H4 (cell line): ENCODE results near the gene IL1A. TPM values are rescaled to one million over a fixed set of nuclear protein-coding genes. Genes with fewer than 3 reads are reported as not detected.

Source experiments
- DNase-seq: peaks from one replicate; pipeline ENCODE4 v3.0.0-alpha.2; 2015; ENCODE audit warnings: low spot score
- total RNA-seq: library from RNA; depleted of rRNA; stranded (reverse); fragments of >200 nt; shearing (Covaris generic); gene quantifications from 2 replicates; pipeline ENCODE4 v1.2.3, GENCODE V29; 2014

IL1A gene
- total RNA-seq, 1 experiment from 2014 or later = 0.06 TPM

DNA sequence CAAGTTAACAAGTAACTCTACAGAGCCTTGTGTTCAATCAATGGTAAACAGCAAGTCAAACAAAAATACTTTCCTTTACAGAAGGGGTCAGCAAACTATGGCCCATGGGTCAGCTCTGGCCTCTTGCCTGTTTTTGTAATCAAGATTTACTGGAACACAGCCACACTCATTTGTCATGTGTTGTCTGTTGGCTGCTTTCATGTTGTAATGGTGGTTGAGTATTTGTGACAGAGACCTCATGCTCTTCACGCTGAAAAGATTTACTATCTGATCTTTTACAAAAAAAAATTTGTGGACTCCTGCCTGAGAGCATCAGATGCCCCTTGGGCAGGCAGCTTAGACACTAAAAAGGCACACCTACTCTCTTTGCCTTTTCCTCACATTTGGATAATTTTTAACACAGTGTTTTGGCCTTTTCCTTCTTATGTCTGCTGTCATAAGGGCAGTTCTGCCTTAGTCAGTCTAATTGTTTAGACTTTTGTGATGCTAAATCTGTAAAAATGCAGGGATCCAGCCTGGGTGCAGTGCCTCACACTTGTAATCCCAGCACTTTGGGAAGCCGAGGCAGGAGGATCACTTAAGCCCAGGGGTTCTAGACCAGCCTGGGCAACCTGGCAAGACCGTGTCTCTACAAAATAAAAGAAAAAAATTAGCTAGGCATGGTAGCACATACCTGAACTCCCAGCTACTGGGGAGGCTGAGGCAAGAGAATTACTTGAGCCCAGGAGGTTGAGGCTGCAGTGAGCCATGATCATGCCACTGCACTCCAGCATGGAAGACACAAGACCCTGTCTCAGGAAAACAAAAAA, 34.0 kb upstream of the IL1A start:
- DNase-seq = no peak

DNA sequence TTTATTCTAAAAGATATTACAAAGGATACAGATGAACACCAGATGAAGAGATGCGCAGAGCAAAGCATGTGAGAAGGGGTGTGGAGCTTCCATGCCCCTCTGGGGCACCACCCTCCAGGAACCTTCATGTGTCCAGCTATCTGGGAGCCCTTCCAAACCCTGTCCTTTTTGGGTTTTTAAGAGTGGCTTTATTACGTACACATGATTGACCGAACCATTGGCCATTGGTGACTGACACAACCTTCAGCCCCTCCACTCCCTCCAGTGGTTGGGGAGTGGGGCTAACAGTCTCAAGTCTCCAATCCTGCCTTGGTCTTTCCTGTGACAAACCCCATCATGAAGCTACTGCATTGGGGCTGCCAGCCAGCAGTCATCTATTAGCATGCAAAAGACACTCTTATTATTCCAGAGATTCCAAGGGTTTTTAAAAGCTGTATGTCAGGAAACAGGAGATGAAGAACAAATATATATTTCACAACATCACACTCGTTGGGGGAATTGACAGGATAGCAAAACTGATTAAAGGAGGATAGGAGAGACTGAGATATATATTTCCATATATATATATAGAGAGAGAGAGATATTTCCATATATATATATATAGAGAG, 32.9 kb upstream of the IL1A start:
- DNase-seq = no peak

DNA sequence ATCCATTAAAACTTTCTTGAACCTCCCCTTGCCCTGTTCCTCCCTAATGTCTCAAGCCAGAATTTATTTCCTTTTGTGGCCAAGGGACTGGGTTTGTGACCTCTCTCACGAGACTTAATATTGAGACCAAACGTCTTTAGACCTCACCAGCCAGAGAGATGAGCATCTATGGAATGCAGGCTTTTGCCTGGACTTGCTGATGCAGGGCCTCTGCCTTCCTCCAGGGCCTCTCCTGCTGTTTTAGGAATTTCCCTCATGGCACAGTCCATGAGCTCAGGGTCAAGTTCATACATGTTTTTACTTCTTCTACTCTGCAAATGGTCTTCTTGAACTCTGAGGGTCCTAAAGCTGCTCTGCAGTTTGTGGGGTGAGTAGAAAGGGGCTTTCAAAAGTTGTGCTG, 30.0 kb upstream of the IL1A start:
- no peak for DNase-seq

DNA sequence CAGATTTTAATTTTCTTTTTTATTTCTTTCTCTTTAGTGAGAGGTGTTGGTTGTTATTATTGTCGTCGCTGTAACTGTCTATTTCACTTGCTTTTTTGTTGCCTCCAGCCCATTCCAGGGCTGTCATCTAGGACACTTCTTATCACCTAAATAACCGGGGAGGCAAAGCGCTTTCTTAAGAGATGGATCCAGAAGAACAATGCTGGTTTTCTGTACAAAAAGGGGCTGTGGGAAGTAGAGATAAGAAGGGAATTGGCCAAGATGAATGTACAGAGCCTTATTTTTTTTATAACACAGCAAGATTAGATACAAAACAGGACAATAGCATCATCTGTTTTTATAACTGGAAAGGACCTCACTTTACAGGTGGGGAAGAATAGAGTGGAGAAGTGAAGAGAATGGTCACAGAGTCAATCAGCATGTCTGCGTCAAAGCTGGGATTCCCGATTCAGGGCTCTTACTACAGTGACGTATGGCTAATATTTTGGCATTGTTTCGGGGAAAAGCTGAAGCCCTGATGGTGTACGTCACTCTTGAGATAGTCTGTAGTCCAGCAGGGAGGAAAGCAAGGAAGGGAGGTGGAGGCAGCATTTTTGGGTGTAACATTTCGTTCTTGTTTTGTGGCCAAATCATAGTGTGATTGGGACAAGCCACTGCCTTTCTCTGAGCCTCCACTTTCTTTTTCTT, 29.1 kb upstream of the IL1A start:
- no peak for DNase-seq

DNA sequence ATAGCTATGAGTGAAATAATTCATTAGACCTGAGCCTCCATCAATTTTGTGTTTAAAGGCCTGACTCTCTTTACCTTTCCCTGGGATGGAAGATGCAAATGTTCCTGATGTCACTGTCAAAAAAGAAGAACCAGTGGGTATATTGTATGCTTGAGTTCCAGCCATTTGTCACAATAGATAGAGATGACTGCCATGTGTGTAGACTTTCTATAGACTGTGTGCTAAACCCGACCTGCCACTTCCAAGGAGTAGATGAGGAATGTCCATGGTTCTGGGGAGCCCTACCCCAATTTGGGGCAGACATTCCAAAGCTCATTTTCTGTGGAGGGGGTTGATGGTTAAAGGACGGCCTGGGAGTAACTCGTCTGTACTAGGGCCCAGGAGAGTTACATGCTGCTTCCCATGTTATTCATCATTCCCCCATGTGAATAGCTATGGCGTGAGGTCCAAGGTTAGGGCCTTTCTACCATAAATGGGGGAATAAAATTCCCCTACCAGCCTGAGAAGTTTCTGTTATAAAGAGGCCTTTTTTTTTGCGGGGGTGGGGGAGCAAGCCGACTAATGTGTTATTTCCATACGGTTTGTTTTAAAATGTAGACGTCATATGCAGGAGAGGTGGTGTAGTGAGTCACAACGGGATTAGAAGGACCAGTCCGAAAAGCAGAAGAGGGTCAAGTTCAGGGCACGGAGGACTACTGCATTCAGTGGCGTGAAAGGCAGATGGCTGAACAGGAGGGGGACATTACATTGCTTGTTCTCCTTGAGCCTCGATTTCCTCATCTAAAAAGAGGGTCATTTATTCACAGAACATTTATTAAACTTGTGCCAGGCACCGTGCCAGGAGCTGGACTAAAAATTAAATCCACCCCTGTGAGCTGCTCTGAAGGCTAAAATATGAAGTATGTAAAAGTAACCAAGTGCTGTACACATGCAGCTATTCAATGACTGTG, 28.3 kb upstream of the IL1A start:
- DNase-seq = peak; percentile 58

DNA sequence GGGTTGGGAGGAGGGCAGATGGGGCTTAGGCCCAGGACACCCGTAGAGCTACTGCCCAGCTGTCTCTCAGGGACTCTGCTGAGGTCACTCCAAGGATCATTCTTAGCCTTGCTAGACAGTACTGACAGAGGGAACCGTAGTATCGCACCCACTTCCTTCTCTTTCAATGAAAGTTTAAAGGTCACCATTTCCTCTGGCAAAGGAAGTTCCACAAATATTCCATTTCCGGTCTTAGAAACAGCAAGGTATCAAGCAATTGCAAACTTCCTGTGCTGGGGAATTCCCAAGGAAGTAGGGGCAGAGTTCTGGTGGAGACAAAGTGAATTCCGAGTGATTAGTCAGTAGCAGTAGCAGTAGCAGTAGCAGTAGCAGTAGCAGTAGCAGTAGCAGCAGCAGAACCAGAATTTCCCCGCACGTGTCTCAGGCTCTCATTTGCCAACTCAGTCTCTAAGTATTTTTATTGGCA, 27.6 kb upstream of the IL1A start:
- peak; percentile 48 for DNase-seq

DNA sequence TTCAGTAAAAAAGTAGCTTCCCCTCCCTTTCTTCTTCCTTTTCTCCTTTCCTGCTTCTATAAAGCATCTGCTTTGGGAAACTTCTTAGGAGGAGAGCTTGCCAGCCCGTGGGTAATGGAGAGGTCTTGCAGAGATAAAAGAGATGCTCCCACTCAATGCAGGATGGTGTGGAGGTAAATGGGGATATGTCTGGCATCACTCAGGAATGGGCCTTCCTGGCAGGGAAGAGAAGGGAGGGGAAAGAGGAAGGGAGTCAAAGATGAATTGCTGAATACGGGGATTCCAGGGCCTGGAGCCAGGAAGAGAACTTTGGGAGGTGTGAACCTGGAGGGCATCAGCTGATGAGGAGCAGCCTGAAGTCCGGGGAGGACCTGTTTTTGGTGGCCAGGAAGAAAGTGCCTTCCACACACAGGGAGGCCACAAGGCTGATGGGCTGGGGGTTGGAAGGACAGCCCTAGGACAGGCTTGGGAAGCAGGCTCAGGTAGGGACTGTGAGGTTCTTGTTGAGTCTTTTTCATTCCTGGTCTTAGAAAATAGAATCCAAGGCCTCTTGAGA, 27.1 kb upstream of the IL1A start:
- DNase-seq = no peak

DNA sequence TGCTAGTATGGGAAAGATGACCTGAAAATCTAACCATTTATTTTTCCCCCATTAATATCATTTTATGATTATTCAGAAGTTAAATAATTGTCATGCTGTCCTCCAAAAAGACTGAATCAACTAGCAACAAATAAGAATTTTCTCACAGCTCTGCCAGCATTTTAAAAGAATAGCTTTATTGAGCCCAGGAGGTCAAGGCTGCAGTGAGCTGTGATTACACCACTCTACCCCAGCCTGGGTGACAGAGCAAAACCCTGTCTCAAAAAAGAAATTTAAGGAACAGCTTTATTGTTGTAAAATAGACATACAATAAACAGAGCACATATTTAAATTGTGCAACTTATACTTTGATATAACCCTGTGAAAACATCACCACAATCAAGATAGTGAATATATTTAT, 24.8 kb upstream of the IL1A start:
- no peak for DNase-seq

DNA sequence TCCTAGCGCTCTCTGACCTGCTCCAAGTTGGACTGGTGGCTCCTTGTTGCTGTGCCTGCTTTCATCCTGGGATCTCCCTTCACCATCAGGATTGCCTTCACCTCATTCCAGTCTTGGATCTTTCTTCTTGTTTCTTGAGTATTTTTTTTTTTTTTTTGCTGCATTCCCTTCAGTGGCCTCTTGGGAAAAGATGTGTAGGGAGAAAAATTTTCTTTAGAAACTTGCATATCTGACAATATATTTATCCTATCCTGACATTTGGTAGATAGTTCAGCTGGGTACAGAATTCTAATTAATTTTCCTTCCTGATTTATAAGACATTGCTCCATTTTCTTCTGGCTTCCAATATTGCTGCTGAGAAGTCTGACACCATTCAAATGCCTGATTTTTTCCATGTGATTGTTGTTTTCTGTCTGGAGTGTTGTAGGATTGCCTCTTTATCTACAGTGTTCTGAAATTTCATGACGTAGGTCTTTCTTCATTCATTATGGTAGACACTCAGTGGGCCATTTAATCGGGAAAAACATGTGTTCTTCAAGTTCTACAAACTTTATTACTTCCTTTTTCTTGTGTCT, 23.0 kb upstream of the IL1A start:
- no peak for DNase-seq

DNA sequence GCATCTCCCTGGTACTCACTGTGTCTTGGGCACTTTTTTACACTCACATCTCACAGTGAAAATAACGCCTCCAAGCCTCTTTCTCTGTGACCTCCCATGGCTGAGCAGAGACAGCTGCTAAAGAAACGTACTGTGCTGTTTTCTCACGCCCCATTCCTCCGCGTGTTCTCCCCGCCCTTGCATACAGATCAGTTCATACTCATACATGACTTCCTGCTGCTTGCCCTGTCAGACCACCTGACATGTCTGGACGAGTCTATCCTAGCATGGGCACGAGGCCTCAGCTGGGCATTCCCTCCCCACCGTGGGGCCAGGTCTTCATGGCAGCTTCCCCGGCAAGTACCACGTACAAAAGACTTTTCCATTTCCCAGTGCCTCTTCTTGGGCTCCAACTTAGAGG, 21.2 kb upstream of the IL1A start:
- DNase-seq = no peak

DNA sequence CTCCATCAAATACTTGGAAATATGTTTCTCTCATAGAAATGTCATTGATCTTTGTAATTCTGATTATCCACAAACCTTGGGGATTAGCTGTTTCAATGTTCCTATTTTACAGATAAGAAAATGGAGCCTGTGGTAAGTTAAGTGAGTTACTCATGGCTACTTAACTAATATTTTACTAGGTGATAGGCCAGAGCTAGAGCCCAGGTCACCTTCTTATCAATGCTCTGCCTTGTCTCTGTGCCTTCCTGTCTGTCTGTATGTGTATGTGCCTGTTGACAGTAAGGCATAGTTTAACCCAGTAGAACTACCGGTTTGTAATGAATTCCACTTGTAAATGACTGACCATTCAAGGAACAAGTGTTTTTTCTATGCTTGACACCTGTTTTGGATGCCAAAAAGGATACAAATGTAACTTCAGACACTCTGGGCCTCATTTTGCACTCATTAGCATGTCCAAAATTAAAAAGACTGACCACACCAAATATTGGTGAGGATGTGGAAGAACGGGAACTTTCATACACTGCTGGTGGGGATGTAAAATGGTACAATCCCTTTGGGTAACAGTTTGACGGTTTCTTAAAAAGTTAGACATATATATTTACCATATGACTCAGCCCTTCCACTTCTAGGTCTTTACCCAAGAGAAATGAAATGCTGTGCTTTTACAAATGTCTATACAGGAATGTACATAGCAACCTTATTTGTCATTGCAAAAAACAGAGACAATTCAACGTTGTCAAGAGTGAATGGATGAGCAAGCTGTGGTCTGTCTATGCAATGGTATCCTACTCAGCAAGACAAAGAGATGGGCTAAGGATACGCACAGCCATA, 19.6 kb upstream of the IL1A start:
- DNase-seq = no peak

DNA sequence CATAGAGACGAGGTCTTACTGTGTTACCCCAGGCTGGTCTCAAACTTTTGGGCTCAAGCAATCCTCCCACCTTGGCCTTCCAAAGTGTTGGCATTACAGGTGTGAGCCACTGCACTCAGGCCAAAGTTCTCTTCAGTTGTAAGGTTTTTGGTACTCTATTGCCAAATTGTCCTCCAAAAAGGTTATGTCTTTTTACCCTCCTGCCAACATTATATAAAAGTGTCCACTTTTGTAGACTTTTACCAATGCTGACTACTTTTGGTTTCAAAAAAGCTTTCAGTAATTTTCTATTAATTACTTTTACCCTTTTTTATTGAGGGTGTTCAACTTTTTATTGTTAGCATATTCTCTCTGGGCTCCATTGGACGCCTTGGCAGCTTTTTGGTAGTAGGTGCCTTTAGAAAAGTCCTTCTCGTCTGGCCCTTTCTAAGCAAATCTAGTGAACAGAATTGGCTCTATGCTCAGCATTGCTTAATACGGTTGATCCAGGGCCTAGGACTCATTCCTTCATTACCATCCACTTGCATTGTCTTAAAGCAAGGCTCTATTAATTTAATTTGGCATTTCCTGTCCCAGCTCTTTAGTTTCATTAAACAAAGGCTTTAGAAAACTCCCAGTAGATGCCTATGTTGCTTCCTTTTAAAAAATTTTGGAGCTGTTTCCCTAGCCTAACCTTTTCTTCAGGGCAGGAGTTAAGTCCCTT, 16.7 kb upstream of the IL1A start:
- no peak for DNase-seq

DNA sequence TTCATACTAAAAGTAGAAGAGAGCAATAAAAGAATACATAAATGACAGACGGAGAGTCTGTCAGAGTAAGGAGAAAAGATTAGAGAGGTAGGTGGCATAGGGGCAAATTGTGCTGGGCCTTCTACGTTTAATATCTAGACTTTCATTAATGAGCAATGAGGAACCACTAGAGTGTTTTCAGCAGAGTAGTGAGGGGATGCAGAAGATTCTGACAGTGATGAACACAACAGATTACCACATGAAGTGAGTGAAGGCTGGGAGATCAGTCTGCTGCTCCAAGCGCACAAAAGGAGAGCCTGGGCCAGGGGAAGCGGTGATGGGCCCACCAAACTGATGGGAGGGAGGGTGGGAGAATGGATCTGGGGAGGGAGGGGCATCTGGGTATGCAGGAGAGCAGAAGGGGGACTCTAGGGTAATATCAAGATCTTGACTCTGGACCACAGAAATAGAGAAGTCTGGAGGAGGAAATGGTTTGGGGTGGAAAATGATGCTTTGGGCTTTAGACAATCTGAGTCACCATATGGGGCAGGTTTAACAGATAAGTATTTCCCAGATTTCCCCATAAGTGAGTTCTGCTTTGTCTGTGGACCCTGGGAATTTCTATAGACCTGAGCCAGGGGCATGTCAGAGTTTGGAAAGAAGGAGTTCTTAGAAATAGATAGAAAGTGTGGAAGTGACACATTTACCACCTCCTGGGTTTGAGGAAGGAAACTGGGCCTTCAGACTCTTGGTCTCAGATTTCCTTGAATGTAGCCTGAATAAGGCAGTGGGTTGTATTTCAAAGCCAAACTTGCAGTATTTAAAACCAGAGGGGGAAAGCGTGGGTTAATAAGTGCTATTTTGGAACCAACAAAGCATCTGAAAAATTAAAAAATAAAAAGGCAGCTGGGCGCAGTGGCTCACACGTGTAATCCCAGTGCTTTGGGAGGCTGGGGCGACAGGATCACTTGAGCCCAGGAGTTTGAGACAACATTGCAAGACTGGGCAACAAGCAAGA, 15.0 kb upstream of the IL1A start:
- no peak for DNase-seq

DNA sequence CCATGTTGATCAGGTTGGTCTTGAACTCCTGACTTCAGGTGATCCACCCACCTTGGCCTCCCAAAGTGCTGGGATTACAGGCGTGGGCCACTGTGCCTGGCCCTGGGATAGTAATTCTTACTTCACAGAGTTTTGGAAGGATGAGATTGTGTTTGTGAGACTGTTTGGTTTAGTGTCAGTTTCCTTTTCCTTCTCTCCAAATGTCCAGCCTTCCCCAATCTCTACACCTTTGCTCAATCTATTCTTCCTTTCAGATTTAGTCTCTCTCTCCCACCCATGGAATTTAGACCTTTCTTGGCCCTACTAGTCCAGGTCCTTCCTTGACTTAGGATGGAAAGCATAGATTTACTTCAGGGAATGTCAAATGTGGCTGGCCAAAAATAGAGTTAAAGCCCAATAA, 12.2 kb upstream of the IL1A start:
- DNase-seq = no peak

DNA sequence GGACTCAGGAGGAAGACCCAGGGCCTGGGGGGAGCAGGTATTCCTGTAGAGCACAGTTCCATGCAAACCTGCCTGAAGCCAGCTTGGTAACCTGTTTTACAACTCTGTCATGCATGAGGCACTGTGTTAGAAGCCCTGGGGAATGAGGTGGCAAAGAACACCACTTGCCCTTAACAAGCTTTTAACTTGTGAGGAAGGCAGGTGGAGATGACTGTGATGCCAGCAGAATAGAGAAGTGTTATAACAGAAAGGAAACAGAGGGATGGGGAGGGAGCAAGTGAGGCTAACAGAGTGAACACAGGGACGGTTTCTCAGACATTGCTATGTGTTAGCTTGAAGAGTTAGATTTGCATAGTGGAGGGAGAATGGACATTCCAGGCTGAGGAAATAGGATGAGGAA, 11.5 kb upstream of the IL1A start:
- DNase-seq = no peak

DNA sequence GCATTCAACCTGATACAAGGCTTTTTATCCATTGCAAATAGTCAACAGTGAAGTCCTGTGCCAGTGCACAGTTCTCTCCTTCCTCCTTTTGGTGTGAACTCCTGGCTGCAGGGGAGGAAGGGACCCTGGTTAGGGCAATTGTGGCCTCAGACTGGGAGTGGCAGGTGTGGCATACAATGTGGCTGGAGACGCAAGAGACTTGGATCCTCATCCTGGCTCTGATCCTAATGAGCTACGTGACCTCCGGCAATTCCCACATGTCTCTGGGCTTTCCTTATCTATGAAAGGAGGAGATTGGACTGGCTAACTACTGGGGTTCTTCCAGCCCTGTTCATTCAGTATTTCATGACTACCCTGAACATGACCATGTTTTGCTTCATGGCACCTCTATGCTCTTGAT, 10.5 kb upstream of the IL1A start:
- no peak for DNase-seq

DNA sequence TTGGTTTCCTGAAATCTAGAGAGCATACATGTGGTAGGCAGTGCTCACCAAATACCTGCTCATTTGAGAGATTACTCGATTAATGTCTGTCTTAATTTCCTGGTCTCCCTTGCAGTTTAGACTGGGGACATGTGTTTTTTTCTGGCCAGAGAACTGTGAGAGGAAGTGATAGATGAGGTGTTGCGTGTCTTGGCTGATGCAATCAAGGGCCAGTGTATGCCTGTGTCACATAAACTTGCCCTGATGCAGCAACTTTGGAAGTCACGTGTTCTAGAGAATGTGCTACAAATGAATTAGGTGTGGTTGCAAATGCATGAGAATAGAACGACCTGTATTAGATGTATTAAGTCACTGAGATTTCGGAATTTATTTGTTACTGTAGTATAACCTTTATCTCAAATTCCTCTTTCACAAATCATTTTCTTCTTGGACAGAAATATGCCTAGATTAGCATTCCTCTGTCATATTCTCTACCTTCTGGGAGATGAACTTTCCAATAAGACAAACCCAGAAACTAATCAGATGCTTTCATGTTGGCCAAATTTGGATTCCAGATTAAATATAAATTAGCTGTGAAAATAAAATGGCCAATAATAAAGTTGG, 9.9 kb upstream of the IL1A start:
- peak; percentile 91 for DNase-seq

DNA sequence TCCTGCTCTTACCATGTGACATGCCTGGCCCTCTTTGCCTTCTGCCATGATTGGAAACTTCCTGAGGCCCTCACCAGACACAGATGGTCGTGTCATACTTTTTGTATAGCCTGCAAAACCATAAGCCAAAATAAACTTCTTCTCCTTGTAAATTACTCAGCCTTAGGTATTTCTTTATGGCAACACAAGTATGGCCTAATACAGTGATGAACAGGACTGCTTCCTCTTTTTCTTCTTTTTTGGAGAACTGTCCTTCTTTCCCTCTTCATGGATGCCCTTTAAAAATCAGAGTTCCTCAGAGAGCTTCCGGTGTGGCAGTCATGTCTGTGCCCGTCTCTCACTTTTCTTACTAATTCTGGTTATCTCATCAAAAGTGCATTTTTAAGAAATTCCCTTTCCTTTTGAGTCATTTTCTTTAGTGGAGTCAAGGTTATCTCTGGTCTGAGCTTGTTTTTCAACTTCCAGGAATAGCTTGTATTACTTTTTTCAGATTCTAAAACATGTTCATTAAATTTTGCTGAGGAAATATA, 9.2 kb upstream of the IL1A start:
- no peak for DNase-seq
